IMR-90 (cell line): ENCODE data around the gene GSTA4. TPM values are rescaled to one million over a fixed set of nuclear protein-coding genes. Genes with fewer than 3 reads are reported as not detected.

Experiments
- ATAC-seq: fragments of 200-7000 bp; cut with Tn5 transposase; 2 replicates; pipeline ENCODE4 v1.9.1; 2020; ENCODE audit warnings: low read depth, mild to moderate bottlenecking, moderate library complexity
- BruUV-seq: library from RNA; stranded (reverse); fragments of 400-500 nt; replicated peaks from 2 replicates; lab custom pipeline; 2021; lab: Mats Ljungman, UMichigan
- CTCF ChIA-PET: fragments of 300-600 bp; formaldehyde crosslinking; extraction: SDS; loops from one replicate; lab custom pipeline; 2021; ENCODE audit warnings: antibody characterized with exemption; lab: Yijun Ruan, JAX
- POLR2A ChIA-PET: fragments of 300-600 bp; sonication (Branson Sonifier 250); formaldehyde crosslinking; loops from one replicate; lab custom pipeline; 2022; ENCODE audit warnings: antibody characterized with exemption; ENCODE audit not compliant: unreplicated experiment; lab: Charles Lee
- DNase-seq: peaks from one replicate; pipeline ENCODE4 v3.0.0; 2013
- H2AFZ ChIP-seq: replicated peaks from 2 replicates; pipeline ENCODE3; 2013; ENCODE audit warnings: low read length, mild to moderate bottlenecking; ENCODE audit not compliant: poor library complexity
- H2AK5ac ChIP-seq: 2 replicates; pipeline ENCODE4 v1.6.1; 2013; ENCODE audit warnings: low read depth, low read length, inconsistent platforms
- H2AK9ac ChIP-seq: replicated peaks from 2 replicates; pipeline ENCODE3; 2013; ENCODE audit warnings: mild to moderate bottlenecking, low read depth, low read length, moderate library complexity; ENCODE audit not compliant: poor library complexity
- H2BK120ac ChIP-seq: 2 replicates; pipeline ENCODE4 v1.6.1; 2013; ENCODE audit warnings: low read depth, low read length, inconsistent platforms
- H2BK15ac ChIP-seq: 3 replicates; pipeline ENCODE4 v1.6.1; 2013; ENCODE audit warnings: low read depth, low read length, inconsistent platforms
- H2BK20ac ChIP-seq: 2 replicates; pipeline ENCODE4 v1.6.1; 2013; ENCODE audit warnings: low read depth, mild to moderate bottlenecking, inconsistent platforms, low read length, moderate library complexity
- H2BK5ac ChIP-seq: 2 replicates; pipeline ENCODE4 v1.6.1; 2013; ENCODE audit warnings: mild to moderate bottlenecking, low read depth, low read length, inconsistent platforms; ENCODE audit not compliant: poor library complexity, severe bottlenecking
- H3K14ac ChIP-seq: replicated peaks from 2 replicates; pipeline ENCODE4 v1.6.1; 2013; ENCODE audit warnings: low read depth, low read length, inconsistent platforms
- H3K18ac ChIP-seq: 2 replicates; pipeline ENCODE4 v1.6.1; 2013; ENCODE audit warnings: low read depth, low read length, control low read depth
- H3K23ac ChIP-seq: 2 replicates; pipeline ENCODE4 v1.6.1; 2013; ENCODE audit warnings: low read depth, low read length, inconsistent platforms
- H3K27ac ChIP-seq: 2 replicates; pipeline ENCODE4 v1.5.1; 2013; ENCODE audit warnings: mild to moderate bottlenecking, control low read depth, low read length; ENCODE audit not compliant: insufficient read depth
- H3K27me3 ChIP-seq: 2 replicates; pipeline ENCODE4 v1.6.1; 2013; ENCODE audit warnings: low read length; ENCODE audit not compliant: control insufficient read depth, insufficient read depth
- H3K36me3 ChIP-seq: 2 replicates; pipeline ENCODE4 v1.6.1; 2013; ENCODE audit warnings: low read length, mixed read lengths; ENCODE audit not compliant: control insufficient read depth, insufficient read depth
- H3K4ac ChIP-seq: 2 replicates; pipeline ENCODE4 v1.6.1; 2013; ENCODE audit warnings: low read depth, low read length, inconsistent platforms
- H3K4me1 ChIP-seq: 2 replicates; pipeline ENCODE4 v1.6.1; 2013; ENCODE audit warnings: low read length, mixed read lengths; ENCODE audit not compliant: control insufficient read depth, insufficient read depth
- H3K4me2 ChIP-seq: 2 replicates; pipeline ENCODE4 v1.6.1; 2013; ENCODE audit warnings: low read depth, mild to moderate bottlenecking, control low read depth, low read length, moderate library complexity
- H3K4me3 ChIP-seq: 2 replicates; pipeline ENCODE4 v1.5.1; 2013; ENCODE audit warnings: low read depth, mild to moderate bottlenecking, control low read depth, low read length, moderate library complexity; ENCODE audit not compliant: insufficient read depth
- H3K56ac ChIP-seq: 2 replicates; pipeline ENCODE4 v1.6.1; 2013; ENCODE audit warnings: low read length, inconsistent platforms; ENCODE audit not compliant: insufficient read depth; ENCODE audit errors: extremely low read depth
- H3K79me1 ChIP-seq, 2 experiments: 2 replicates each; pipeline ENCODE4 v1.6.1; 2013; ENCODE audit warnings: low read length in 2 of 2, inconsistent platforms in 1 of 2, low read depth in 1 of 2
- H3K9ac ChIP-seq: 2 replicates; pipeline ENCODE4 v1.6.1; 2013; ENCODE audit warnings: low read depth, low read length, control low read depth
- H3K9me1 ChIP-seq: 2 replicates; pipeline ENCODE4 v1.6.1; 2013; ENCODE audit warnings: low read length, inconsistent platforms; ENCODE audit not compliant: insufficient read depth
- H3K9me3 ChIP-seq: 2 replicates; pipeline ENCODE4 v1.6.1; 2013; ENCODE audit warnings: low read length; ENCODE audit not compliant: control insufficient read depth, insufficient read depth
- H4K20me1 ChIP-seq: 2 replicates; pipeline ENCODE4 v1.6.1; 2013; ENCODE audit warnings: low read length, inconsistent platforms; ENCODE audit not compliant: insufficient read depth
- H4K5ac ChIP-seq: 2 replicates; pipeline ENCODE4 v1.6.1; 2013; ENCODE audit warnings: mild to moderate bottlenecking, low read depth, low read length, control low read depth
- H4K8ac ChIP-seq, 2 experiments: 2 replicates each; pipeline ENCODE4 v1.6.1; 2013; ENCODE audit warnings: low read depth in 2 of 2, low read length in 2 of 2, control low read depth in 1 of 2, inconsistent platforms in 1 of 2
- H4K91ac ChIP-seq: 2 replicates; pipeline ENCODE4 v1.6.1; 2013; ENCODE audit warnings: low read depth, low read length, inconsistent platforms; ENCODE audit not compliant: insufficient read depth
- CHD1 ChIP-seq: IDR thresholded peaks from 2 replicates; pipeline ENCODE4 v1.6.1; 2012; ENCODE audit warnings: low read depth, low read length, improper control_type of control experiment
- MXI1 ChIP-seq: IDR thresholded peaks from 2 replicates; pipeline ENCODE4 v1.6.1; 2012; ENCODE audit warnings: low read depth, mild to moderate bottlenecking, low read length, moderate library complexity, borderline replicate concordance
- RFX5 ChIP-seq: IDR thresholded peaks from 2 replicates; pipeline ENCODE4 v1.8.0; 2012; ENCODE audit warnings: low read depth, mild to moderate bottlenecking, low read length, moderate library complexity
- SMC3 ChIP-seq: fragments of 150-350 bp; IDR thresholded peaks from 2 replicates; pipeline ENCODE4 v1.6.1; 2016; ENCODE audit warnings: low read depth, mild to moderate bottlenecking, antibody characterized with exemption, low read length, moderate library complexity
- dilution Hi-C: fragments of 300-500 bp; cut with HindIII; formaldehyde crosslinking; loops from one replicate; pipeline ENCODE4 v1.14.3; 2018; ENCODE audit warnings: low sequenced_read_pairs; ENCODE audit not compliant: unreplicated experiment
- in situ Hi-C: fragments of 300-500 bp; cut with MboI; formaldehyde crosslinking; loops from 3 replicates; pipeline ENCODE4 v1.14.3; 2019; ENCODE audit warnings: low sequenced_read_pairs, inconsistent platforms, mixed read lengths
- intact Hi-C: fragments of 100-400 bp; cut with micrococcal nuclease; formaldehyde crosslinking; loops from 2 replicates; pipeline ENCODE4 v1.10.0; 2022
- polyA plus RNA-seq, 3 experiments: library from polyadenylated mRNA; depleted of rRNA; stranded (reverse); fragments of >200 nt; gene quantifications; 2 replicates each; pipeline ENCODE4 v1.2.3, GENCODE V29; 2012; ENCODE audit warnings: low replicate concordance in 1 of 3
- total RNA-seq: library from RNA; depleted of rRNA; stranded (reverse); fragments of >200 nt; gene quantifications from 2 replicates; pipeline ENCODE4 v1.2.3, GENCODE V29; 2012
- TF ChIP-seq, protein P1 (sequence below): fragments of 150-350 bp; IDR thresholded peaks from 2 replicates; pipeline ENCODE4 v1.6.1; 2017; ENCODE audit warnings: mild to moderate bottlenecking, antibody characterized with exemption, low read length, low read depth
- TF ChIP-seq, protein P2 (sequence below): fragments of 150-350 bp; IDR thresholded peaks from 2 replicates; pipeline ENCODE4 v1.6.1; 2016; ENCODE audit warnings: low read depth, mild to moderate bottlenecking, low read length, moderate library complexity, borderline replicate concordance

Gene GSTA4
- total and polyA plus RNA-seq, 2 of the 4 experiments (the other 2 are of a cell fraction) = 26.9 to 35.6 TPM

DNA sequence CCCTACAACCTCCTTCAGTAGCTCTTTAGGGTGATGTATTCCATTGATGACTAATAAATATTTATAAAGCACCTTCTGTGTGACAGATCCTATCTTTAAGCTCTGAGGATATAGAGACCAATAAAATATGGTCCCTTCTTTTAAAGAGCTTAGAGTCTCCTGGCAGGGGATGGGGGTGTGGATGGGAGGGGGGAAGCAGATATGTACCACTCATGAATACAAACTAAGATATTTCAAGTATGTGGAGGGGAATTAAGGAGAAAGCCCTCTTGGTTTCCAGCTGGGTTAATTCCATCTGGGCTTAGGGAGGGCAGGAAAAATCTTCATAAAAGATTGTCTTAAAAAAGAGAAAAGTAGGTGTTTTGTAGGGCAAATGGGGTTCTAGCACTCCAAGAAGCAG, 48.5 kb upstream of the GSTA4 start:
- H3K4me3 ChIP-seq = no peak overlapping the region
- intact Hi-C loops (no loop called here), in situ Hi-C loops (no loop called here), dilution Hi-C loops (no loop called here)
- BruUV-seq = no TSS peak
- H3K4ac ChIP-seq = peak overlapping the region; percentile 72
- peak overlapping the region; percentile 98 for H3K18ac ChIP-seq
- H2AK5ac ChIP-seq = 0 out of 2 replicates have a peak overlapping the region, but pooled peaks have one; percentile 30
- peak overlapping the region; percentile 67 for H2AK9ac ChIP-seq
- H3K14ac ChIP-seq = peak overlapping the region; percentile 69
- H4K8ac ChIP-seq = peak overlapping the region; percentile 81 to 82
- peaks cover 24% of the 10 kb centered on the region for H3K4me1 ChIP-seq
- ATAC-seq = peak; percentile 46
- H3K9me1 ChIP-seq = peaks cover 6% of the 10 kb centered on the region
- H2AFZ ChIP-seq = no peak overlapping the region
- H3K4me2 ChIP-seq = peak overlapping the region; percentile 81
- no peaks in the 10 kb centered on the region for H3K27me3 ChIP-seq
- H2BK20ac ChIP-seq = peak overlapping the region; percentile 67
- H3K9ac ChIP-seq = peak overlapping the region; percentile 45; the same call in 1 of the 2 replicates
- DNase-seq = peak; percentile 46
- peaks cover 19% of the 10 kb centered on the region; the same call in 1 of the 2 replicates for H3K36me3 ChIP-seq
- H3K56ac ChIP-seq = peak overlapping the region; percentile 81; the same call in 1 of the 2 replicates
- peak overlapping the region; percentile 89; the same call in 1 of the 2 replicates for H3K27ac ChIP-seq
- peak overlapping the region; percentile 86 for H4K91ac ChIP-seq
- CTCF ChIA-PET = interaction anchor here (0.6 to 1.1 kb wide), 2 partner anchors 13 to 15 kb away, joined by 3 read pairs; no protein-coding TSS in a partner anchor
- TF ChIP-seq RFX5 (no peak), CHD1 (no peak), MXI1 (no peak), SMC3 (no peak)
- TF ChIP-seq, protein P1, sequence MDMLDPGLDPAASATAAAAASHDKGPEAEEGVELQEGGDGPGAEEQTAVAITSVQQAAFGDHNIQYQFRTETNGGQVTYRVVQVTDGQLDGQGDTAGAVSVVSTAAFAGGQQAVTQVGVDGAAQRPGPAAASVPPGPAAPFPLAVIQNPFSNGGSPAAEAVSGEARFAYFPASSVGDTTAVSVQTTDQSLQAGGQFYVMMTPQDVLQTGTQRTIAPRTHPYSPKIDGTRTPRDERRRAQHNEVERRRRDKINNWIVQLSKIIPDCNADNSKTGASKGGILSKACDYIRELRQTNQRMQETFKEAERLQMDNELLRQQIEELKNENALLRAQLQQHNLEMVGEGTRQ = no peak
- TF ChIP-seq, protein P2, sequence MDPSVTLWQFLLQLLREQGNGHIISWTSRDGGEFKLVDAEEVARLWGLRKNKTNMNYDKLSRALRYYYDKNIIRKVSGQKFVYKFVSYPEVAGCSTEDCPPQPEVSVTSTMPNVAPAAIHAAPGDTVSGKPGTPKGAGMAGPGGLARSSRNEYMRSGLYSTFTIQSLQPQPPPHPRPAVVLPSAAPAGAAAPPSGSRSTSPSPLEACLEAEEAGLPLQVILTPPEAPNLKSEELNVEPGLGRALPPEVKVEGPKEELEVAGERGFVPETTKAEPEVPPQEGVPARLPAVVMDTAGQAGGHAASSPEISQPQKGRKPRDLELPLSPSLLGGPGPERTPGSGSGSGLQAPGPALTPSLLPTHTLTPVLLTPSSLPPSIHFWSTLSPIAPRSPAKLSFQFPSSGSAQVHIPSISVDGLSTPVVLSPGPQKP = no peak
- peaks cover 9 to 51% of the 10 kb centered on the region in 2 experiments; a peak in 3 of 4 replicates for H3K79me1 ChIP-seq
- peak overlapping the region; percentile 83 for H2BK120ac ChIP-seq
- peak overlapping the region; percentile 35; the same call in 1 of the 3 replicates for H2BK15ac ChIP-seq
- peak overlapping the region; percentile 99 for H4K5ac ChIP-seq
- H2BK5ac ChIP-seq = peak overlapping the region; percentile 75
- no peaks in the 10 kb centered on the region for H4K20me1 ChIP-seq
- POLR2A ChIA-PET = interaction anchor here (0.5 kb wide), 1 partner anchor 10 kb away, joined by 3 read pairs; no protein-coding TSS in a partner anchor
- no peaks in the 10 kb centered on the region for H3K9me3 ChIP-seq
- peak overlapping the region; percentile 85 for H3K23ac ChIP-seq
